ENCODE measurements around the gene SCYGR6. TPM values are rescaled to one million over a fixed set of nuclear protein-coding genes. Genes with fewer than 3 reads are reported as not detected.
"Not testable (repeated sequence)": the region's sequence is repeated elsewhere in the genome, so short reads cannot be mapped to it uniquely, and the experiment has no call there.

SCYGR6 gene
- total RNA-seq, 2 donors from 2014 or later: not detected

DNA sequence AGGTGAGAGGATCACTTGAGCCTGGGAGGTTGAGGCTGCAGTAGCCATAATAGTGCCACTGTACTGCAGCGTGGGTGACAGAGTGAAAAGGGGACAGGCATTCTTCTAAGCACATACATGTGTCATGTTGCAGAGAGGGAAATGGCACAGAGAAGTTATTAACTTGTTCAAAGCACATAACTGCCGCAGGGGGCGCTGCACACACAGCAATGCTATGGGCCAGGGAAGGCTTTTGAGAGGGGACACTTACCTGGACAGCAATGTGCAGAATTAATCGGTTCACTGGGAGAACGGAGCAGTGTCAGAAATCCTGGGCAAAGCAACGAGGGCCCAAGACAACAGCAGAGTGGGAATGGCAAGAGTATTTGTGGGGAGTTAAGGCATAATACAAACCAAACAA, 23.5 kb upstream of the SCYGR6 start:
- 69 to 74% methylated on average over 5 to 6 of the region's 6 CpGs for WGBS, 2 experiments (ENCODE audit: insufficient coverage in 1 of 2, insufficient read length in 1 of 2)
- Histone ChIP-seq H3K9me3 (ENCODE audit: control insufficient read depth, low read length) (no peaks in the 10 kb centered on the region), H3K9ac (ENCODE audit: extremely low read depth, low read length, poor library complexity, severe bottlenecking) (no peak overlapping the region), H3K4me3 (ENCODE audit: low read length) (no peak overlapping the region), H3K27ac (ENCODE audit: low read depth, low read length) (no peak overlapping the region), H3K27me3 (ENCODE audit: control insufficient read depth, insufficient read depth, low read length, poor library complexity, severe bottlenecking) (no peaks in the 10 kb centered on the region), H3K36me3 (ENCODE audit: control insufficient read depth, insufficient read depth, low read length) (no peaks in the 10 kb centered on the region), H3K4me1 (ENCODE audit: control insufficient read depth, insufficient read depth, low read length) (no peaks in the 10 kb centered on the region)
- no peaks in the 10 kb centered on the region for H3K9me3 Mint-ChIP-seq
- no peaks in the 10 kb centered on the region for H3K27me3 Mint-ChIP-seq (ENCODE audit: insufficient read depth)
- DNase-seq: peak; percentile 89
- H3K4me1 Mint-ChIP-seq: no peaks in the 10 kb centered on the region
- H3K36me3 Mint-ChIP-seq (ENCODE audit: low read depth): no peaks in the 10 kb centered on the region
- TF ChIP-seq, protein P1, sequence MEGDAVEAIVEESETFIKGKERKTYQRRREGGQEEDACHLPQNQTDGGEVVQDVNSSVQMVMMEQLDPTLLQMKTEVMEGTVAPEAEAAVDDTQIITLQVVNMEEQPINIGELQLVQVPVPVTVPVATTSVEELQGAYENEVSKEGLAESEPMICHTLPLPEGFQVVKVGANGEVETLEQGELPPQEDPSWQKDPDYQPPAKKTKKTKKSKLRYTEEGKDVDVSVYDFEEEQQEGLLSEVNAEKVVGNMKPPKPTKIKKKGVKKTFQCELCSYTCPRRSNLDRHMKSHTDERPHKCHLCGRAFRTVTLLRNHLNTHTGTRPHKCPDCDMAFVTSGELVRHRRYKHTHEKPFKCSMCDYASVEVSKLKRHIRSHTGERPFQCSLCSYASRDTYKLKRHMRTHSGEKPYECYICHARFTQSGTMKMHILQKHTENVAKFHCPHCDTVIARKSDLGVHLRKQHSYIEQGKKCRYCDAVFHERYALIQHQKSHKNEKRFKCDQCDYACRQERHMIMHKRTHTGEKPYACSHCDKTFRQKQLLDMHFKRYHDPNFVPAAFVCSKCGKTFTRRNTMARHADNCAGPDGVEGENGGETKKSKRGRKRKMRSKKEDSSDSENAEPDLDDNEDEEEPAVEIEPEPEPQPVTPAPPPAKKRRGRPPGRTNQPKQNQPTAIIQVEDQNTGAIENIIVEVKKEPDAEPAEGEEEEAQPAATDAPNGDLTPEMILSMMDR (conservative IDR thresholded peaks at IDR 0.05): peak; percentile 91
- no peak overlapping the region for H3K4me3 Mint-ChIP-seq
- no peak overlapping the region for H3K27ac Mint-ChIP-seq

DNA sequence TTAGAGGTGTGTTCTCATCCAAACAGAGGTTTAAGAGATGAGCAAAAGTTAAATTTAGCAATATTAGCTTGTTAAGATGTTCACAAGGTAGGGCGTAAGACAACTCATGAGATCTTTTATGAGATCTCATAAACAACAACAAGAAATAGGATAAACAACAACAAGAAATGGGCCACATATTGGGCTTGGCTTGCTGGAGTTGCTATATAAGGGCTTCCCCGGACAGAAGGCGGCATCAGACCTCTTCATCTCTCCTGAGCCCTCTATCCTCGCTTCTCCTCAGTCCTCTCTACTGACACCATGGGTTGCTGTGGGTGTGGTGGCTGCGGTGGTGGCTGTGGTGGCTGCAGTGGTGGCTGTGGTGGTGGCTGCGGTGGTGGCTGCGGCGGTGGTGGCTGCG, 21.0 kb upstream of the SCYGR6 start, which contains the start of gene SCYGR8:
Gene SCYGR8, plus strand, starts transcription at position 301 of the 400 bp plus-strand sequence. Its CDS starts 0 bp downstream, at position 301.
- Mint-ChIP-seq H3K4me3 (no peak within 1 kb of the TSS), H3K36me3 (ENCODE audit: low read depth) (no peaks in the 10 kb centered on the region), H3K27ac (no peak within 1 kb of the TSS), H3K9me3 (no peaks in the 10 kb centered on the region), H3K4me1 (no peaks in the 10 kb centered on the region), H3K27me3 (ENCODE audit: insufficient read depth) (no peaks in the 10 kb centered on the region)
- Histone ChIP-seq H3K27ac (ENCODE audit: low read depth, low read length) (no peak within 1 kb of the TSS), H3K27me3 (ENCODE audit: control insufficient read depth, insufficient read depth, low read length, poor library complexity, severe bottlenecking) (no peaks in the 10 kb centered on the region), H3K4me1 (ENCODE audit: control insufficient read depth, insufficient read depth, low read length) (no peaks in the 10 kb centered on the region), H3K36me3 (ENCODE audit: control insufficient read depth, insufficient read depth, low read length) (no peaks in the 10 kb centered on the region), H3K4me3 (ENCODE audit: low read length) (no peak within 1 kb of the TSS), H3K9ac (ENCODE audit: extremely low read depth, low read length, poor library complexity, severe bottlenecking) (no peak within 1 kb of the TSS), H3K9me3 (ENCODE audit: control insufficient read depth, low read length) (no peaks in the 10 kb centered on the region)
- WGBS, 2 experiments (ENCODE audit: insufficient coverage in 1 of 2, insufficient read length in 1 of 2): 95% methylated on average over 3 of the region's 9 CpGs; no CpG with 5 or more reads in 1 of the 2 experiments
- TF ChIP-seq, protein P1 (conservative IDR thresholded peaks at IDR 0.05): no peak
- DNase-seq: no peak

DNA sequence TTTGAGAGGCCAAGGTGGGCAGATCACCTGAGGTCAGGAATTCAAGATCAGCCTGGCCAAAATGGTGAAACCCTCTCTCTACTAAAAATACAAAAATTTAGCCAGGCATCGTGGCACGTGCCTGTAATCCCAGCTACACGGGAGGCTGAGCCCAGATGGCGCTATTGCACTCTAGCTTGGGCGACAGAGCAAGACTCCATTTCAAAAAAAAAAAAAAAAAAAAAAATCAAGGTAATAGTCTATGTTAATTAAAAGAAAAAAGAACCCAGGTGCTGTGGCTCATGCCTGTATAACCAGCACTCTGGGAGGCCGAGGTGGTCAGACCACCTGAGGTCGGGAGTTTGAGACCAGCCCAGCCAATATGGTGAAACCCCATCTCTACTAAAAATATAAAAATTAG, 16.1 kb upstream of the SCYGR6 start:
- TF ChIP-seq, protein P1 (conservative IDR thresholded peaks at IDR 0.05): peak; percentile 74
- not testable (repeated sequence) for H3K9ac ChIP-seq (ENCODE audit: extremely low read depth, low read length, poor library complexity, severe bottlenecking); H3K4me3 ChIP-seq (ENCODE audit: low read length); H3K9me3 Mint-ChIP-seq; H3K4me1 Mint-ChIP-seq; H3K27ac ChIP-seq (ENCODE audit: low read depth, low read length); H3K27me3 Mint-ChIP-seq (ENCODE audit: insufficient read depth); H3K36me3 Mint-ChIP-seq (ENCODE audit: low read depth); H3K4me1 ChIP-seq (ENCODE audit: control insufficient read depth, insufficient read depth, low read length); H3K36me3 ChIP-seq (ENCODE audit: control insufficient read depth, insufficient read depth, low read length); H3K27ac Mint-ChIP-seq; H3K4me3 Mint-ChIP-seq; H3K27me3 ChIP-seq (ENCODE audit: control insufficient read depth, insufficient read depth, low read length, poor library complexity, severe bottlenecking); H3K9me3 ChIP-seq (ENCODE audit: control insufficient read depth, low read length)
- WGBS, 2 experiments (ENCODE audit: insufficient coverage in 1 of 2, insufficient read length in 1 of 2): 69 to 83% methylated on average over 1 to 6 of the region's 7 CpGs
- DNase-seq: peak; percentile 86

Measured in endodermal cell (in vitro differentiated cells).